H1 (cell line): ENCODE data around the gene SLC5A2. TPM values are rescaled to one million over a fixed set of nuclear protein-coding genes. Genes with fewer than 3 reads are reported as not detected.
A peak's percentile ranks its signal among the peaks of the same experiment; 100 is the strongest.

Source experiments
- BRCA1 ChIP-seq: IDR thresholded peaks from 2 replicates; pipeline ENCODE4 v1.6.1; 2012; ENCODE audit warnings: low read depth, low read length, improper control_type of control experiment
- CTCF ChIP-seq, 3 experiments: IDR thresholded peaks; 1 replicate in 2 of 3; 2 replicates in 1 of 3; pipeline versions ENCODE4 v1.5.1 to v1.6.1; 2011; ENCODE audit warnings: low read length in 3 of 3, mild to moderate bottlenecking in 3 of 3, inconsistent platforms in 2 of 3, low read depth in 1 of 3, moderate library complexity in 1 of 3; ENCODE audit not compliant: insufficient read depth in 1 of 3; ENCODE audit errors: control extremely low read depth in 1 of 3
- FOSL1 ChIP-seq: IDR thresholded peaks from 2 replicates; pipeline ENCODE4 v1.6.1; 2011; ENCODE audit warnings: mild to moderate bottlenecking, low read depth, low read length, moderate library complexity; ENCODE audit not compliant: insufficient read depth
- HDAC2 ChIP-seq, 2 experiments: fragments of 300-600 bp in 1 of 2; sonication (generic) in 1 of 2; IDR thresholded peaks; 2 replicates each; pipeline ENCODE4 v1.6.1; 2011 to 2012; ENCODE audit warnings: low read depth in 2 of 2, low read length in 2 of 2, mild to moderate bottlenecking in 2 of 2, moderate library complexity in 2 of 2, borderline replicate concordance in 1 of 2, inconsistent platforms in 1 of 2
- RFX5 ChIP-seq: IDR thresholded peaks from 2 replicates; pipeline ENCODE4 v1.6.1; 2011; ENCODE audit warnings: low read depth, low read length, improper control_type of control experiment, borderline replicate concordance
- SIX5 ChIP-seq: IDR thresholded peaks from 2 replicates; pipeline ENCODE4 v1.6.1; 2011; ENCODE audit warnings: mild to moderate bottlenecking, low read depth, low read length
- SP2 ChIP-seq: IDR thresholded peaks from 2 replicates; pipeline ENCODE4 v1.6.1; 2012; ENCODE audit warnings: mild to moderate bottlenecking, low read length, inconsistent platforms
- polyA plus RNA-seq, 7 experiments: library from polyadenylated mRNA; depleted of rRNA in 3 of 7; stranded (reverse) in 5 of 7; unstranded in 2 of 7; fragments of >200 nt in 5 of 7; fragments of 200-250 nt in 2 of 7; gene quantifications; 1 replicate in 5 of 7; 2 replicates in 1 of 7; 4 replicates in 1 of 7; pipeline versions ENCODE4 v1.2.1 to v1.2.3, GENCODE V29; 2011 to 2013; ENCODE audit warnings: missing spikeins in 2 of 7, mixed read lengths in 2 of 7
- total RNA-seq: library from RNA; stranded (reverse); fragmentation: NEBNext Ultra II Directional; extraction: Animal tissue kit (Norgen Biotek cat#: 25700); gene quantifications from 2 replicates; pipeline ENCODE4 v1.2.1, GENCODE V29; 2021

SLC5A2 gene
- total and polyA plus RNA-seq, 2 of the 8 experiments (the other 6 are each of a cell fraction or from before 2014, with no cell fraction given) = 0.56 to 4.4 TPM

- TF ChIP-seq BRCA1 (no peak), CTCF (IDR thresholded peaks at IDR 0.05; ENCODE audit: control extremely low read depth in 1 of 3, insufficient read depth in 1 of 3, low read depth in 1 of 3, low read length in 3 of 3) (peak in 1 of 3 experiments; percentile 63; a peak in 2 of 4 replicates), FOSL1 (no peak), SIX5 (no peak), SP2 (no peak), RFX5 (no peak), HDAC2 (IDR thresholded peaks at IDR 0.05; ENCODE audit: borderline replicate concordance in 1 of 2, low read depth in 2 of 2, low read length in 2 of 2) (no peak)
Measured at GRCh38 chr16:31460582-31461002, 22.3 kb upstream of the SLC5A2 start (continued).
